BJ (cell line): Measurements from ENCODE around the gene ST3GAL4. TPM values are rescaled to one million over a fixed set of nuclear protein-coding genes. Genes with fewer than 3 reads are reported as not detected.

ENCODE experiments used
- CTCF ChIA-PET: fragments of 350-600 bp; formaldehyde crosslinking; extraction: SDS; loops from one replicate; lab custom pipeline; 2021; ENCODE audit warnings: antibody characterized with exemption, inconsistent platforms; lab: Yijun Ruan, JAX
- POLR2A ChIA-PET: fragments of 300-600 bp; sonication (Branson Sonifier 250); formaldehyde crosslinking; extraction: SDS; loops from one replicate; lab custom pipeline; 2021; ENCODE audit warnings: antibody characterized with exemption; lab: Charles Lee
- DNase-seq: peaks from one replicate; pipeline ENCODE4 v3.0.0-alpha.2; 2011; ENCODE audit warnings: low read depth
- H3K27me3 ChIP-seq: 2 replicates; pipeline ENCODE4 v1.6.0; 2011; ENCODE audit warnings: low read length; ENCODE audit not compliant: control insufficient read depth, insufficient read depth
- H3K36me3 ChIP-seq: 2 replicates; pipeline ENCODE4 v1.5.1; 2011; ENCODE audit warnings: low read length; ENCODE audit not compliant: control insufficient read depth, insufficient read depth
- H3K4me3 ChIP-seq: 2 replicates; pipeline ENCODE4 v1.5.1; 2011; ENCODE audit warnings: low read depth, mild to moderate bottlenecking, control low read depth, low read length
- polyA plus RNA-seq: library from polyadenylated mRNA; depleted of rRNA; stranded (reverse); fragments of >200 nt; gene quantifications from 2 replicates; pipeline ENCODE4 v1.2.3, GENCODE V29; 2011
- TF ChIP-seq, protein P1 (sequence below): IDR thresholded peaks from 2 replicates; pipeline ENCODE4 v1.5.1; 2011; ENCODE audit warnings: low read depth, mild to moderate bottlenecking, control low read depth, inconsistent platforms, low read length, moderate library complexity; ENCODE audit not compliant: insufficient read depth

ST3GAL4 gene
- polyA plus RNA-seq, 1 experiment, result 31.8 TPM

DNA sequence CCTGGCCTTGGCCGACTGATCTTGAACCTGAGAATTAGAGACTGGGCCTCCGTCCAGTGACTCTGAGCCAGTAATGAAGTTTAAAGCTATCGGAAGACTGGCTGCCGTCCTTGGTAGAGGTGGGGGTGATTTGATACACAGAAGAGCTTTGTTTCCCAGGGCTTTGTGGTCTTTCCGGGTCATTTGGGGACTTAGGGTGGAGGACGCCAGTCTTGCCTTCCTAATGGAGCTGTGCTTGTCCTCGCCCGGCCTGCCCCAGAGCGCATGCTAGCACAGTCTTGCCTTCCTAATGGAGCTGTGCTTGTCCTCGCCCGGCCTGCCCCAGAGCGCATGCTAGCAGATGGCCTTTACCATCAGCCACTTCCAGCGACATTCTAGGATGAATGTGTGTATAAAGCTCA, 65.8 kb downstream of the ST3GAL4 start:
- POLR2A ChIA-PET, result interaction anchor here (0.5 kb wide), 1 partner anchor 66 kb away, joined by 7 read pairs; the partner anchor contains the start of gene ST3GAL4
- CTCF ChIA-PET, result interaction anchor here (1.4 to 3.5 kb wide), 2 partner anchors 10 to 111 kb away, joined by 3 to 16 read pairs; no protein-coding TSS in a partner anchor
- Histone ChIP-seq H3K27me3 (no peaks in the 10 kb centered on the region), H3K4me3 (no peak overlapping the region), H3K36me3 (peaks cover 6% of the 10 kb centered on the region)
- TF ChIP-seq, protein P1, sequence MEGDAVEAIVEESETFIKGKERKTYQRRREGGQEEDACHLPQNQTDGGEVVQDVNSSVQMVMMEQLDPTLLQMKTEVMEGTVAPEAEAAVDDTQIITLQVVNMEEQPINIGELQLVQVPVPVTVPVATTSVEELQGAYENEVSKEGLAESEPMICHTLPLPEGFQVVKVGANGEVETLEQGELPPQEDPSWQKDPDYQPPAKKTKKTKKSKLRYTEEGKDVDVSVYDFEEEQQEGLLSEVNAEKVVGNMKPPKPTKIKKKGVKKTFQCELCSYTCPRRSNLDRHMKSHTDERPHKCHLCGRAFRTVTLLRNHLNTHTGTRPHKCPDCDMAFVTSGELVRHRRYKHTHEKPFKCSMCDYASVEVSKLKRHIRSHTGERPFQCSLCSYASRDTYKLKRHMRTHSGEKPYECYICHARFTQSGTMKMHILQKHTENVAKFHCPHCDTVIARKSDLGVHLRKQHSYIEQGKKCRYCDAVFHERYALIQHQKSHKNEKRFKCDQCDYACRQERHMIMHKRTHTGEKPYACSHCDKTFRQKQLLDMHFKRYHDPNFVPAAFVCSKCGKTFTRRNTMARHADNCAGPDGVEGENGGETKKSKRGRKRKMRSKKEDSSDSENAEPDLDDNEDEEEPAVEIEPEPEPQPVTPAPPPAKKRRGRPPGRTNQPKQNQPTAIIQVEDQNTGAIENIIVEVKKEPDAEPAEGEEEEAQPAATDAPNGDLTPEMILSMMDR, result no peak
- DNase-seq, result no peak

DNA sequence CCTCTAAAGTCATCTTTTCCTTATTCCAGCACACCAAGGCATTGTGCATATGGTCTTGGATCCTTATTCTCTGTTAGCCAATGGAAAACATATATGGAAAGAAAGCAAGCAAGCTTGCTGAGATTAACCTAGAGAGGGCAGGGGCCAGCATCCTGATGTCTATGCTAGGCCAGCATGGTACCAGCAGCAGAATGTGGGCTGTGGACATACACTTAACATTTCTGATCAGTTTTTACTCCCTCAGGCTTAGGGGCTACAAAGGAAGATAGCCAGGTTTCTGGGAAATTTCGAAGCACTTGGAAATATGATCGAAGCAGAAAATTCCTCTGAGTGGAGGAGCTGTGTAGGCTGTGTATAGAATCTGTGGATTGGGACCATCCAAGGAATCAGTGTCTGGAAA, 67.0 kb downstream of the ST3GAL4 start:
- no peak overlapping the region for H3K4me3 ChIP-seq
- TF ChIP-seq, protein P1, result no peak
- POLR2A ChIA-PET, result no interaction called here
- no peaks in the 10 kb centered on the region for H3K27me3 ChIP-seq
- peaks cover 6% of the 10 kb centered on the region for H3K36me3 ChIP-seq
- CTCF ChIA-PET, result interaction anchor here (3.5 kb wide), 1 partner anchor 112 kb away, joined by 16 read pairs; no protein-coding TSS in a partner anchor
- DNase-seq, result no peak

DNA sequence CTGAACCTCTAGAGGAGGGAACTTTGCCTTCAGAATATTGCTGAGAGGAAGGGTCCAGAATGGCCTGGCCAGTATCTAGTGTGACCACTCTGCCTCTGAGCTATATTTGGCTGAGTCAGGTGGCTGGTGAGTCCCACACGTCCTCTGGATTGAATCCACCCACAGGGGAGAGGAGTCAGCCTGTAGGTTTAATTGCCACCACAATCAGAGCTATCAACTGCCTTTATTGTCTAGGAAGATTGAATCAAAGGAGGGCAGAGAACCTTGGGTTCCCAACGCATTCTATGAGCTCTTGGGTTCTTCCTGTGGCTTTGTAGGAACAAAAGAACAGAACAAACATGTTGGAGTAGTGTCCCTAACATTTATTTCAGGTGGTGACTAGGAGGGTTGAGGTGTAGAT, 67.7 kb downstream of the ST3GAL4 start:
- TF ChIP-seq, protein P1, result no peak
- peaks cover 6% of the 10 kb centered on the region for H3K36me3 ChIP-seq
- POLR2A ChIA-PET, result no interaction called here
- no peak overlapping the region for H3K4me3 ChIP-seq
- H3K27me3 ChIP-seq, result no peaks in the 10 kb centered on the region
- no peak for DNase-seq
- CTCF ChIA-PET, result interaction anchor here (3.5 kb wide), 1 partner anchor 112 kb away, joined by 16 read pairs; no protein-coding TSS in a partner anchor

DNA sequence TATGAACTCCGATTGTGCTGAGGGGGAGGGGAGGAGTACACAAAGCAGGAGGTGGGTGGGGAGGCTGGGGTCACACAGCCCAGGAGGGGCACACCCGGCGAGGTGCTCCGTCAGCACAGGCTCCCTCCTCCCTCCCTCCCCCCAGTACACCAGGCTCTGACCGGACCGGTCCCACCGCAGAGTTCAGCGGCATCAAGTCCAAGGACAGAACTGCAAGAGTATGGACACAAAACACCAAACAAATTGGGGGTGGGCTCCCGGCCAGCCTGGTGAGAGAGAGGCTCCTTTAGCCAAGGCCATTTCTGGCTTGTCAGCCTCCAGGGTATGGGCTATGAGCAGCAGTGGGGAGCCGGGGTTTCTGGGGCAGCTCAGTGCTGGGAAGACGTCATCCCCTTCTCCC, 68.3 kb downstream of the ST3GAL4 start:
- Histone ChIP-seq H3K27me3 (no peaks in the 10 kb centered on the region), H3K4me3 (no peak overlapping the region), H3K36me3 (peaks cover 6% of the 10 kb centered on the region)
- no peak for DNase-seq
- ChIA-PET CTCF (no interaction called here), POLR2A (no interaction called here)
- TF ChIP-seq, protein P1, result no peak

DNA sequence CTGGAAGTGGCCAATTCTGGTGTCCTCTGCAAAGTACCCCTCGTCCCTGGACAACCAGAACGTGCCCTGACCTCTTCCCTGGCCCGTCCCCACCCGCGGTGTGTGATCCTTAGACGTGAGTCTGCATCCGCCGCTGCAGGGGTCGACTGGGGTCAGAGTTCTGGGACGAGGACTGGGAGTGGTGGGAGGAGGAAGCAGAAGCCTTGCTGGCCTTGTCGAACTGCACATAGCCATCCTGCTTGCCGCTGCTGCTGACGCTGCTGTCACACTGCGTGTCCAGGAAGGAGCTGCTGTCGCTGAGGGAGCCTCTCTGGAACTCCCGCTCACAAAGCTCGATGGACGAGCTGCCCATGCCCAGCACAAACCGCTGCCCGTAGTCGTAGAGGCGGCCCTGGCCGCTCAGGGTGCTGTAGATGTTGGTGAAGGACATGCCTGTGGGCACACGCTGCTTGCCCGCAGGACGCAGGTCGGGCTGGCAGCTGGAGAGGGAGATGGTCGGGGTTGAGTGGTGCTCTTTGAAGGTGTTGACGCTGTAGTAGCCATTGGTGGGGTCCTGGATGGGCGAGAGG, 69.1 kb downstream of the ST3GAL4 start:
- TF ChIP-seq, protein P1, result no peak
- ChIA-PET CTCF (interaction anchor here (1.7 kb wide), 1 partner anchor 114 kb away, joined by 4 read pairs; no protein-coding TSS in a partner anchor), POLR2A (no interaction called here)
- peaks cover 6% of the 10 kb centered on the region for H3K36me3 ChIP-seq
- no peak overlapping the region for H3K4me3 ChIP-seq
- H3K27me3 ChIP-seq, result no peaks in the 10 kb centered on the region
- no peak for DNase-seq
